HUES6 (cell line): Measurements from ENCODE around the gene KCNQ4.

Experiments used
- H3K27ac ChIP-seq: 2 replicates; pipeline ENCODE4 v1.7.0; 2013; ENCODE audit warnings: low read depth, mild to moderate bottlenecking, low read length, inconsistent platforms
- H3K27me3 ChIP-seq: 2 replicates; pipeline ENCODE4 v1.6.1; 2013; ENCODE audit warnings: low read length; ENCODE audit not compliant: control insufficient read depth, insufficient read depth
- H3K36me3 ChIP-seq: 2 replicates; pipeline ENCODE4 v1.6.1; 2013; ENCODE audit warnings: low read length; ENCODE audit not compliant: control insufficient read depth, insufficient read depth
- H3K4me1 ChIP-seq: 2 replicates; pipeline ENCODE4 v1.6.1; 2013; ENCODE audit warnings: low read length; ENCODE audit not compliant: control insufficient read depth, insufficient read depth
- H3K4me3 ChIP-seq: 2 replicates; pipeline ENCODE4 v1.5.1; 2013; ENCODE audit warnings: low read depth, low read length
- H3K9ac ChIP-seq: one replicate; pipeline ENCODE4 v1.6.1; 2013; ENCODE audit warnings: mild to moderate bottlenecking, low read length
- H3K9me3 ChIP-seq: 2 replicates; pipeline ENCODE4 v1.6.1; 2013; ENCODE audit warnings: low read depth, low read length; ENCODE audit not compliant: control insufficient read depth, insufficient read depth

KCNQ4 gene

DNA sequence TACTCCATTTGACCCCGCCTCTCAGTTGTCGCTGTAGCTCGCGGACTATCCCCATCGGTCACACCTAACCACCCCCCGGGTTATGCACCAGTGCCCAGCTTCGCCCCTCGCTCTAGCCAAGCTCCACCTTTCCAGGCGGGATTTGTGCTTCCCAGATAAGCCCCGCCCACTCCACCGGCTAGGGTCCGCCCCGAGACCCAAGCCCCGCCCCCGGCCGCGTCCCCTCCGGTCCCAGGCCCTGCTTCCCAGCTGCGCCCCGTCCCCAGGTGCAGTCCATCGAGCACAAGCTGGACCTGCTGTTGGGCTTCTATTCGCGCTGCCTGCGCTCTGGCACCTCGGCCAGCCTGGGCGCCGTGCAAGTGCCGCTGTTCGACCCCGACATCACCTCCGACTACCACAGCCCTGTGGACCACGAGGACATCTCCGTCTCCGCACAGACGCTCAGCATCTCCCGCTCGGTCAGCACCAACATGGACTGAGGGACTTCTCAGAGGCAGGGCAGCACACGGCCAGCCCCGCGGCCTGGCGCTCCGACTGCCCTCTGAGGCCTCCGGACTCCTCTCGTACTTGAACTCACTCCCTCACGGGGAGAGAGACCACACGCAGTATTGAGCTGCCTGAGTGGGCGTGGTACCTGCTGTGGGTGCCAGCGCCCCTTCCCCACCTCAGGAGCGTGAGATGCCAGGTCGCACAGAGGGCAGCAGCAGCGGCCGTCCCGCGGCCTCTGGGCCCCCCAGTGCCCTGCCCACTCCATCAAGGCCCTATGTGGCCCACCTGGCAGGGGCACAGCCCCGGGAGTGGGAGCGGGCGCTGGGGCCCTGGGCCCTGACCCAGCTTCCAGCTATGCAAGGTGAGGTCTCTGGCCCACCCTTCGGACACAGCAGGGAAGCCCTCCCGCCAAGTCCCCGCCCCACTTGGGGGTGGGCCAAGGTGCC lies 54.7 kb downstream of the KCNQ4 start:
- Histone ChIP-seq H3K4me3 (no peak overlapping the region), H3K9me3 (0 out of 2 replicates have a peak, but pooled peaks cover 7% of the 10 kb centered on the region)

DNA sequence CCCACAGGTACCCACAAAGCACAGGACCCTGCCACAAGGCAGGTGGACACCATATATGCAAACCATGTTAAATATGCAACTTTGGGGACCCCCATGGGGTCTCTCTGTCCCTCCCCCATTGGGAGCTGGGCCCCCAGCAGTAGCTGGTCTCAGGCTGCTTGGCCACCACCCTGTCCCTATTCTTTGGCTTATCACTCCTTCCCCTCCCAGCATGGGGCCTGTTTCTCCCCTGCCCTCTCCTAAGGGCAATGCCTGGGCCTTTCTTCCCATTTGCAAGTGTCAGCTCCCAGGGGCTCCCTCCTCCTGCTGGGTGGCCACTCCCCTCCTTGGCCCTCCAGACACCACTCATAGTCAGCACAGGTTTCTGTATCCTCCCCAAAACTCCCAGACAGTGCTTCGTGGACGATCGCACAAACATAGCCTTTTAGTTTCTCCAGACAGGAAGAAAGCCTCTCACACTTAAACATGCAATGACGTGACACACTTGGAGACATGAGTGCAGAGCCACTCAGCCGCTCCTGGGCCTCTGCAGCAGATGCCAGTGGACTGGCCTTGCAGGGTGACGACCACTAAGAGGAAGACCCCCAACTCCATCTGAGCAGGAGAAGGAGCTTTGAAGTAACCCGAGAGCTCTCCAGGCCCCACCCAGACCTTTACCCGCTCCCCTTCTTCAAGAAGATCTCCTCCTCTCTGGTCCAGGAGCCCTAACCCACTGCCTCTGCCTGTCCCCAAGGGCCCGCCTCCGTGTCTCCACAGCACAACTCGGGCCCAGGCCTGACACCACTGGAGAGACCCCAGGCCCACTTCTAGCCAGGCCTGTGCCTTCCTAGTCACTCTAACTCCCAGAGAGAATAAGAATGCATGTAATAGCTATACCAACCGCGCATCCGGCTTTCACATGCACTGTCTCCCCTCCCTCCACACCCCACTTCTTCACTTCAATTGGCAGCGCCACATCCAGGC lies 55.7 kb downstream of the KCNQ4 start:
- no peak overlapping the region for H3K27ac ChIP-seq
- no peaks in the 10 kb centered on the region for H3K27me3 ChIP-seq
- peaks cover 12% of the 10 kb centered on the region for H3K4me1 ChIP-seq
- H3K36me3 ChIP-seq = no peaks in the 10 kb centered on the region
- no peak overlapping the region for H3K9ac ChIP-seq
- 0 out of 2 replicates have a peak, but pooled peaks cover 7% of the 10 kb centered on the region for H3K9me3 ChIP-seq
- no peak overlapping the region for H3K4me3 ChIP-seq

More for the DNA sequence above, 54.7 kb downstream of the KCNQ4 start:
- peaks cover 12% of the 10 kb centered on the region for H3K4me1 ChIP-seq
- H3K27ac ChIP-seq = no peak overlapping the region
- H3K36me3 ChIP-seq = no peaks in the 10 kb centered on the region
- no peak overlapping the region for H3K9ac ChIP-seq
- H3K27me3 ChIP-seq = no peaks in the 10 kb centered on the region

DNA sequence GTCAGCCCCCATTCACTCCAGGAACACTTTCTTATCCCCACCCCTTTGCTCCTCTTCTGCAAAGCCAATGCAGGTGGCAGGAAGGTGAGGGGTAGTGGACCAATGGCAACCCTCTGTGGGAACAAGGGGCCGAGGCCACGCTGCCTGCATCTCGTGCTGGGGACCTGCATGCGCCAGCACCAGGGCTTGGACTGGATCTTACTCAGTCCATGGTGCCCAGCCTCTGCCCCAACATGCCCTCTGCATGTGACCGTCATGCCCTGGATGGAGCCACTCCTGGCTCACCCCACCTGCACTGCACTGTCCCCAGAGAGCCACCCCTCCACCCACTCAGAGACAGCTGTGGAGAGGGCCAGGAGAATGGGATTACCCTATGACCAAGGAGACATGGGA lies 56.4 kb downstream of the KCNQ4 start:
- Histone ChIP-seq H3K36me3 (no peaks in the 10 kb centered on the region), H3K4me3 (no peak overlapping the region), H3K9me3 (0 out of 2 replicates have a peak, but pooled peaks cover 7% of the 10 kb centered on the region), H3K9ac (no peak overlapping the region), H3K27me3 (no peaks in the 10 kb centered on the region), H3K27ac (no peak overlapping the region), H3K4me1 (peaks cover 8% of the 10 kb centered on the region)

DNA sequence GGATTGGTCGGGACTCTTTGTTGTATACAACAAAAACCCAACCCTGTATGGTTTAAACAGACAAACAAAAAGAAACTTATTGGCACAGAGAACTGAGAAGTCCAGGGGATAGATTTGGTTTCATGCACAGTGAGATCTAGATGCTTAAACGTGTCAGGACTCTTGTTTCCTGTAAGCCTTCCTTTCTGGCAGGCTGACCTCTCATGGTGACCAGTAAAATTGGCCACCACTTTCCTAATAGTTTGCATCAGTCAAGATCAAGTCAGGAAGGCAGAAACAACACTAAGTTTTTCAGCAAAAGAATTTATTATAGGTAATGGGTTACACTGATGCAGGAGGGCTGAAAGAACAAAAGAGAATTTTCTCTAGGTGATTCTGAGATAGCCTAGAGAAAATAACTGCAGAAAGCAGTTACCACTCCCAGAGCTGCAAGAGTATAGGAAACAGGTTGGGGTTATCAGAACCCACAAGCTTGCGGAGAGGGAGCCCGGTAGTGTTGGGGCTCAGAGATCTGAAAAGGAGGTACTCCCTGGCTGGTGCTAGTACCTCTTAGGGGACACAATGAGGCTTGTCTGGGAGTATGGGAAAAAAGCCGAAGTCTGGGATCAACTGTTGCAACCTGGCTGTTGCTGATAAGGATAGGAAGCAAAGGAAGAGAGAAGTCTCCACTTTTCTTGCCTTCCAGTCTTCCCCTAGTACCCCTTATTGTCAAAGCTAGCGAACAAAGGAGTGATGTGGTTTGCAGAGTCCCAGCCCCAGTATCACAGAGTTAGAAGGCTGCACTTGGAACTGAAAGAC lies 57.1 kb downstream of the KCNQ4 start:
- Histone ChIP-seq H3K27me3 (no peaks in the 10 kb centered on the region), H3K27ac (no peak overlapping the region), H3K36me3 (no peaks in the 10 kb centered on the region), H3K9ac (no peak overlapping the region), H3K9me3 (0 out of 2 replicates have a peak, but pooled peaks cover 7% of the 10 kb centered on the region), H3K4me1 (peaks cover 6% of the 10 kb centered on the region; the same call in 1 of the 2 replicates), H3K4me3 (no peak overlapping the region)

DNA sequence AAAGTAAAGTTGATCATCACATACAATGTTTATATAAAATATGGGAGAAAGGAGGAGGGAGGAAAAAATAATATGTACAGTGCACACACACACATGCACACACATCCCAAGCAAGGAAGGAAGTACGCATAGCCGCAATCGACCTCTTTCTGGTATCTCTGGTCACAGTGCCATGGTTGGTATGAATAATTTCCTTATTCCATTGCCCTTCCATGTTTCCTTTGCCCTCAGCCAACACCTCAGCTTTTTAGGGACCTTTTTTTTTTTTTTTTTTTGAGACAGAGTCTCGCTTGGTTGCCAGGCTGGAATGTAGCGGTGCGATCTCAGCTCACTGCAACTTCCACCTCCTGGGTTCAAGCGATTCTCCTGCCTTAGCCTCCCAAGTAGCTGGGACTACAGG lies 58.0 kb downstream of the KCNQ4 start:
- H3K27me3 ChIP-seq = no peaks in the 10 kb centered on the region
- H3K4me1 ChIP-seq = peaks cover 6% of the 10 kb centered on the region; the same call in 1 of the 2 replicates
- H3K27ac ChIP-seq = no peak overlapping the region

DNA sequence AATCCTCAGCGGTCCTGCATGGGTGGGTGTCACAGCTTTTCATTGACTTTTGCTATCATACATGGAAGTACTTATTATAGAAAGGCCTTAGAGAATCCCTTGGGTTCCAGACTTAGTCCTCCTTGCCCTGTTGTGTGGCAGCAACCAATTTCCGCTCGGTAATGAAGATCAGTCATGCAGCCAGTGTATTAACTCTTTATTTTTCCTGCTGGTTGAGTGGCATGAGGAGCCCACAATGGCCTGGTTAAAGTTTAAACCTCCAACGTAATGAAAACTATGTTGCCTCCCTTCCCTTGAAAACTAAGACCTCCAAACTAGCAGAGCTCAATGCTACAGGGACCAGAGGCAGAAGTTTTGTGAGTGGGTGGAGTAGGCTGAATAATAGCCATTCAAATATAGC lies 58.6 kb downstream of the KCNQ4 start:
- Histone ChIP-seq H3K27me3 (no peaks in the 10 kb centered on the region), H3K9me3 (0 out of 2 replicates have a peak, but pooled peaks cover 7% of the 10 kb centered on the region), H3K36me3 (no peaks in the 10 kb centered on the region), H3K27ac (no peak overlapping the region), H3K9ac (no peak overlapping the region), H3K4me1 (peaks cover 6% of the 10 kb centered on the region; the same call in 1 of the 2 replicates), H3K4me3 (no peak overlapping the region)

More for the DNA sequence above, 58.0 kb downstream of the KCNQ4 start:
- H3K4me3 ChIP-seq = no peak overlapping the region
- no peak overlapping the region for H3K9ac ChIP-seq
- H3K36me3 ChIP-seq = no peaks in the 10 kb centered on the region
- H3K9me3 ChIP-seq = 0 out of 2 replicates have a peak, but pooled peaks cover 7% of the 10 kb centered on the region

DNA sequence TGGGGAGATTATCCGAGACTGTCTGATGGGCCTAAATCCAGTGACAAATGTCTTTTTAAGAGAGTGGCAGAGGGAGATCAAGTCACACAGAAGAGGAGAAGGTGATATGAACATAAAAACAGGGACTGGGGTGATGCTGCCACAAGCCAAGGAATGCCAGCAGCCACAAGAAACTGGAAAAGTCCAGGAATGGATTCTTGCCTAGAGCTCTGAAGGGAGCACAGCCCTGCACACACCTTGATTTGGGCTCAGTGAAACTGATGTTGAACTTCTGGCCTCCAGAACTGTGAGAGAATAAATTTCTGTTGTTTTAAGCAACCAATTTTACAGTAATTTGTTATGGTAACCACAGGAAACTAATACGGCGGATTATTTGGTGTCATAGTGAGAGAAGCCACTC lies 59.1 kb downstream of the KCNQ4 start:
- Histone ChIP-seq H3K27ac (no peak overlapping the region), H3K4me3 (no peak overlapping the region), H3K36me3 (no peaks in the 10 kb centered on the region), H3K27me3 (no peaks in the 10 kb centered on the region), H3K4me1 (peaks cover 6% of the 10 kb centered on the region; the same call in 1 of the 2 replicates), H3K9me3 (0 out of 2 replicates have a peak, but pooled peaks cover 7% of the 10 kb centered on the region), H3K9ac (no peak overlapping the region)

DNA sequence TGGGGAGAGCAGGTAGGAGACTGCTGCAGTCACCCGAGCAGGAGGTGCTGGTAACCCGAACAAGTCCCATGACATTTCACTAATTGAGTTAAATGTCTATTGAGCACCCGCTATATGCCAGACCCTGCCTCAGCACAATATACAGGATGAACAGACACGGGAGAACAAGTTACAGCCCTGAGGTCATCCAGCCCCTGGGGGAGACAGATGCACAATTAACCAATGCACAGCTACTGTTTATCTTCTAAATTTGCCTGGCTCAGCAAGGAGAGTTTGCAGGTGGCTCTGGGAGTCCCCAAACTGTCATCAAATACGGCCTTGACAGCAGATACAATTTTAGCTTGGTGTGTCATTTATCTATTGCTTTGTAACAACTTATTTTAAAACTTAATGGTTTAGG lies 60.5 kb downstream of the KCNQ4 start:
- H3K4me1 ChIP-seq = peaks cover 4% of the 10 kb centered on the region; the same call in 1 of the 2 replicates
- no peak overlapping the region for H3K9ac ChIP-seq
- H3K27ac ChIP-seq = no peak overlapping the region

DNA sequence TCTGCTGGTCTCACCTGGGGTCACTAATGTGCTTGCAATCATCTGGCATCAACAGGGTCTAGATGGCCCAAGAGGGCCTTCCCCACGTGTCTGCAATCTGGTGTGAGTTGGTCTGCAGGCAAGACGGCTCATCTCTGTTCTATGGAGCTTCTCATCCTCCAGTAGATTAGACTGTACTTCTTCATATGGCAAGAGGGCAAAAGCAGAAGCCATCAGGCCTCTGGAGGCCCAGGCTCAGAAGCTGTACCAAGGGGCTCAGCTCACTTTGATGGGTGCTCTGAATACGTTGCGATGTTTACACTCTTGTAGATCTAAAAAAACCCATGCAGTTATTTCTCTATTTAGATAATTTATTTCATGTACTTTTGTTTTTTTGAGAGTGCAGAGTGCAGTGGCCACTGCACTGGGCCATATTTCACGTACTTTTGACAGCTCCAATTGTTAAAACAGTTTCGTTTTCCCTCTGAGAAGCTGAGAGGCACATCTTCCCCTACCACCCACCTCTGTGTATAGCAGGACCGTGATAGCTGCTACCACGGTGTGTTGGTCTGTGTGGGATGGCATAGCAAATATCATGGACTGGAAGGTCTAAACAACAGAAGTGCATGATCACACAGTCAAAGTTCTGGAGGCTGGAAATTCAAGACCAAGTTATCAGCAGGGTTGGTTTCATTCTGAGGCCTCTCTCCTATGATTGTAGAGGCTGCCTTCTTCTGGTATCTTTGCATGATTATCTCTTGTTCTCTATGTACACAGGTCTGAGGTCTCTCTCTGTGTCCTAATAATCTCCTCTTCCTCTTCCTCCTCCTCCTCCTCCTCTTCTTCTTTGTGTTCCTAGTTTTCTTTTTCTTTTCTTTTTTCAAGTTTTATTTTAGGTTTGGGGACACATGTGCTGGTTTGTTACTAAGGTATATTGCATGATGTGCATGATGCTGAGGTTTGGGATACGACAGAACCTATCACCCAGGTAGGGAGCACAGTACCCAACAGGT lies 61.6 kb downstream of the KCNQ4 start:
- no peak overlapping the region for H3K27ac ChIP-seq
- H3K9ac ChIP-seq = no peak overlapping the region
- no peaks in the 10 kb centered on the region for H3K36me3 ChIP-seq
- H3K27me3 ChIP-seq = no peaks in the 10 kb centered on the region
- H3K4me3 ChIP-seq = no peak overlapping the region
- no peaks in the 10 kb centered on the region for H3K4me1 ChIP-seq
- H3K9me3 ChIP-seq = 0 out of 2 replicates have a peak, but pooled peaks cover 7% of the 10 kb centered on the region

More for the DNA sequence above, 60.5 kb downstream of the KCNQ4 start:
- Histone ChIP-seq H3K36me3 (no peaks in the 10 kb centered on the region), H3K4me3 (no peak overlapping the region), H3K9me3 (0 out of 2 replicates have a peak, but pooled peaks cover 7% of the 10 kb centered on the region), H3K27me3 (no peaks in the 10 kb centered on the region)
